Measurements from ENCODE around the gene CREM.

DNA sequence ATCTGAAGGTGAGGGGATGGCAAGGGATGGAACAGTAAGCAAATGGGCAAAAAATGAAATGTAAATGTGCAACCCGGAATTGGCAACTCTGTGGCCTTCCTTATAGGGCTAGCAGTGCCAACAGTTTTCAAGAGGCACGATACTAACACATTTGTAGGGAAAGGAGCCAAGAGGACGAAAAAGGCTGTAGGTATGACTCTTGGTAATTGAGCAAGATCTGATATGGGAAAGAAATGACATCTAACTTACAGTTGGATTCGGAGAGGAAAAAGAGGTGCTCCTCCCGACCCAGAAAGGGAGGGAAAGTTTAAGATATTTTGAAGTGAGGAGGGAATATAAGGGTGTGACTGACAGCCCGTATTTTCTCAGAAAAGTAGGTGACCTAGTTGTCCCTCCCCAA is 2.1 kb upstream of the CREM start:
- TF ChIP-seq, protein P1, sequence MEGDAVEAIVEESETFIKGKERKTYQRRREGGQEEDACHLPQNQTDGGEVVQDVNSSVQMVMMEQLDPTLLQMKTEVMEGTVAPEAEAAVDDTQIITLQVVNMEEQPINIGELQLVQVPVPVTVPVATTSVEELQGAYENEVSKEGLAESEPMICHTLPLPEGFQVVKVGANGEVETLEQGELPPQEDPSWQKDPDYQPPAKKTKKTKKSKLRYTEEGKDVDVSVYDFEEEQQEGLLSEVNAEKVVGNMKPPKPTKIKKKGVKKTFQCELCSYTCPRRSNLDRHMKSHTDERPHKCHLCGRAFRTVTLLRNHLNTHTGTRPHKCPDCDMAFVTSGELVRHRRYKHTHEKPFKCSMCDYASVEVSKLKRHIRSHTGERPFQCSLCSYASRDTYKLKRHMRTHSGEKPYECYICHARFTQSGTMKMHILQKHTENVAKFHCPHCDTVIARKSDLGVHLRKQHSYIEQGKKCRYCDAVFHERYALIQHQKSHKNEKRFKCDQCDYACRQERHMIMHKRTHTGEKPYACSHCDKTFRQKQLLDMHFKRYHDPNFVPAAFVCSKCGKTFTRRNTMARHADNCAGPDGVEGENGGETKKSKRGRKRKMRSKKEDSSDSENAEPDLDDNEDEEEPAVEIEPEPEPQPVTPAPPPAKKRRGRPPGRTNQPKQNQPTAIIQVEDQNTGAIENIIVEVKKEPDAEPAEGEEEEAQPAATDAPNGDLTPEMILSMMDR (IDR thresholded peaks at IDR 0.05), result no peak
- TF ChIP-seq POLR2A (IDR thresholded peaks at IDR 0.05) (no peak), EP300 (IDR thresholded peaks at IDR 0.05) (no peak), POLR2AphosphoS5 (IDR thresholded peaks at IDR 0.05) (no peak)

Measured in sigmoid colon (tissue), 4 donors.